Myocyte (in vitro differentiated cells): ENCODE results near the gene ANKRD9. TPM values are rescaled to one million over a fixed set of nuclear protein-coding genes. Genes with fewer than 3 reads are reported as not detected.

Source experiments
- DNase-seq: peaks from one replicate; pipeline ENCODE4 v3.0.0-alpha.2; 2012; ENCODE audit warnings: low read depth
- total RNA-seq: library from RNA; depleted of rRNA; stranded (reverse); fragments of >200 nt; gene quantifications from 2 replicates; pipeline ENCODE4 v1.2.3, GENCODE V29; 2014

The ANKRD9 gene
- total RNA-seq, 1 donor from 2014 or later = 101 TPM

GRCh38 chr14:102513899-102514772, 4.6 kb upstream of the ANKRD9 start:
- DNase-seq = no peak

- no peak for DNase-seq
Observed at GRCh38 chr14:102512793-102513300, 3.3 kb upstream of the ANKRD9 start.

- no peak for DNase-seq
Observed at GRCh38 chr14:102511538-102511937, 2.0 kb upstream of the ANKRD9 start.

GRCh38 chr14:102510616-102511520, 1.3 kb upstream of the ANKRD9 start:
- no peak for DNase-seq

GRCh38 chr14:102508774-102509745, 516 bp downstream of the ANKRD9 start:
- DNase-seq = peak; percentile 33

- DNase-seq = no peak
Observed at GRCh38 chr14:102508410-102508773, 1.2 kb downstream of the ANKRD9 start.

GRCh38 chr14:102507857-102508312, 1.7 kb downstream of the ANKRD9 start:
- DNase-seq = no peak

- DNase-seq = no peak
Observed at GRCh38 chr14:102507081-102507856, 2.3 kb downstream of the ANKRD9 start.

GRCh38 chr14:102506626-102506925, 3.0 kb downstream of the ANKRD9 start:
- DNase-seq = no peak

GRCh38 chr14:102505775-102506625, 3.6 kb downstream of the ANKRD9 start:
- DNase-seq = no peak

GRCh38 chr14:102505000-102505619, 4.5 kb downstream of the ANKRD9 start:
- DNase-seq = no peak

- no peak for DNase-seq
Observed at GRCh38 chr14:102504328-102504999, 5.1 kb downstream of the ANKRD9 start.

- DNase-seq = no peak
Observed at GRCh38 chr14:102503641-102504327, 5.8 kb downstream of the ANKRD9 start.

GRCh38 chr14:102502571-102502970, 7.0 kb downstream of the ANKRD9 start:
- DNase-seq = no peak

- DNase-seq = no peak
Observed at GRCh38 chr14:102501751-102502315, 7.7 kb downstream of the ANKRD9 start.

GRCh38 chr14:102500713-102501112, 8.9 kb downstream of the ANKRD9 start:
- DNase-seq = no peak

GRCh38 chr14:102500158-102500662, 9.4 kb downstream of the ANKRD9 start:
- peak; percentile 53 for DNase-seq
